HL-60 (cell line): ENCODE data around the gene MAN2A2.

Source experiments
- DNase-seq, 2 experiments: peaks; one replicate each; pipeline ENCODE4 v3.0.0-alpha.2; 2010 to 2020; ENCODE audit warnings: low read depth in 1 of 2, low spot score in 1 of 2
- H3K27ac ChIP-seq: fragments of 250-450 bp; sonication (Bioruptor Pico); replicated peaks from 2 replicates; pipeline ENCODE4 v1.5.1; 2020; ENCODE audit warnings: mild to moderate bottlenecking, moderate library complexity
- H3K27me3 ChIP-seq: fragments of 250-450 bp; sonication (Bioruptor Pico); 2 replicates; pipeline ENCODE4 v1.5.1; 2021; ENCODE audit warnings: mild to moderate bottlenecking, moderate library complexity; ENCODE audit not compliant: insufficient read depth, poor library complexity, severe bottlenecking
- H3K4me3 ChIP-seq: replicated peaks from 2 replicates; pipeline ENCODE4 v1.5.1; 2011; ENCODE audit warnings: mild to moderate bottlenecking, control low read depth, low read length; ENCODE audit not compliant: insufficient read depth
- GABPA ChIP-seq: IDR thresholded peaks from 2 replicates; pipeline ENCODE4 v1.6.1; 2012; ENCODE audit warnings: low read depth
- POLR2AphosphoS5 ChIP-seq: IDR thresholded peaks from 2 replicates; pipeline ENCODE4 v1.6.1; 2012; ENCODE audit warnings: low read depth
- SPI1 ChIP-seq: IDR thresholded peaks from 2 replicates; pipeline ENCODE4 v1.6.1; 2012; ENCODE audit warnings: low read depth, mild to moderate bottlenecking, borderline replicate concordance
- TF ChIP-seq, protein P1 (sequence below): IDR thresholded peaks from one replicate; pipeline ENCODE4 v1.5.1; 2011; ENCODE audit warnings: low read length, control low read depth, inconsistent platforms; ENCODE audit not compliant: insufficient read depth
- TF ChIP-seq, protein P2 (sequence below): IDR thresholded peaks from 2 replicates; pipeline ENCODE4 v1.6.1; 2012; ENCODE audit warnings: low read depth; ENCODE audit not compliant: insufficient replicate concordance

MAN2A2 gene

DNA sequence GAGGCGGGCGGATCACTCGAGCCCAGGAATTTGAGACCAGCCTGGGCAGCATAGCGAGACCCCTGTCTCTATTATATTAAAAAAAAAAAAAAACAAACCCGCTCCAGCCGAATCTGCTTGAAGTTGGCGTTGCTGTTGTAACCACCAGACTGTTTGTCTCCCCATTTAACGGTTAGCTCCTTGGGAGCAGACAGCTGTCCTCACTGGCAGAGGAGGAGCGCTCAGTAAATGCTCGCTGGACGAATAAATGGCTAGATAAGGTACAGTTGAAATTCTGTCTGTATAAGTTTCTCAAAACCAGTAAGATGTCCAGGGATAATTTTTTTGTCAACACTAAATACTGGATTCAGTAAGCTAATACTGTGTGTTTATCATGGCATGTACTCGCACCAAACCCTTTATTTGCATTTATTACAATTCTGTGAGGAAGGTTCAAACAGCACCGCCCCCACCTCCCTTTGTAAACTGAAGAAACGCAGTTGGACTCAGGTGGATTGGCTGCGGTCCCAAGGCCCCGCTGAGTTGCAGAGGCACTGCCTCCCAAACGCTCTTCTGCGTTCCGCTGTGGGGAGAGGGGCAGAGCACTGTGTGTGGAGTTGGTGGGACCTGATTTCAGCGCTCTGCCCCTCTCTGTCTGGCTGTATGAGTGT, 52.6 kb downstream of the MAN2A2 start:
- peak in 1 of 2 experiments; percentile 43 for DNase-seq
- Histone ChIP-seq H3K27ac (peak overlapping the region; percentile 99), H3K27me3 (no peaks in the 10 kb centered on the region), H3K4me3 (peak overlapping the region; percentile 62)
- TF ChIP-seq POLR2AphosphoS5 (no peak; the same call in 1 of the 2 replicates), GABPA (no peak), SPI1 (no peak)
- TF ChIP-seq, protein P1, sequence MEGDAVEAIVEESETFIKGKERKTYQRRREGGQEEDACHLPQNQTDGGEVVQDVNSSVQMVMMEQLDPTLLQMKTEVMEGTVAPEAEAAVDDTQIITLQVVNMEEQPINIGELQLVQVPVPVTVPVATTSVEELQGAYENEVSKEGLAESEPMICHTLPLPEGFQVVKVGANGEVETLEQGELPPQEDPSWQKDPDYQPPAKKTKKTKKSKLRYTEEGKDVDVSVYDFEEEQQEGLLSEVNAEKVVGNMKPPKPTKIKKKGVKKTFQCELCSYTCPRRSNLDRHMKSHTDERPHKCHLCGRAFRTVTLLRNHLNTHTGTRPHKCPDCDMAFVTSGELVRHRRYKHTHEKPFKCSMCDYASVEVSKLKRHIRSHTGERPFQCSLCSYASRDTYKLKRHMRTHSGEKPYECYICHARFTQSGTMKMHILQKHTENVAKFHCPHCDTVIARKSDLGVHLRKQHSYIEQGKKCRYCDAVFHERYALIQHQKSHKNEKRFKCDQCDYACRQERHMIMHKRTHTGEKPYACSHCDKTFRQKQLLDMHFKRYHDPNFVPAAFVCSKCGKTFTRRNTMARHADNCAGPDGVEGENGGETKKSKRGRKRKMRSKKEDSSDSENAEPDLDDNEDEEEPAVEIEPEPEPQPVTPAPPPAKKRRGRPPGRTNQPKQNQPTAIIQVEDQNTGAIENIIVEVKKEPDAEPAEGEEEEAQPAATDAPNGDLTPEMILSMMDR, result no peak
- TF ChIP-seq, protein P2, sequence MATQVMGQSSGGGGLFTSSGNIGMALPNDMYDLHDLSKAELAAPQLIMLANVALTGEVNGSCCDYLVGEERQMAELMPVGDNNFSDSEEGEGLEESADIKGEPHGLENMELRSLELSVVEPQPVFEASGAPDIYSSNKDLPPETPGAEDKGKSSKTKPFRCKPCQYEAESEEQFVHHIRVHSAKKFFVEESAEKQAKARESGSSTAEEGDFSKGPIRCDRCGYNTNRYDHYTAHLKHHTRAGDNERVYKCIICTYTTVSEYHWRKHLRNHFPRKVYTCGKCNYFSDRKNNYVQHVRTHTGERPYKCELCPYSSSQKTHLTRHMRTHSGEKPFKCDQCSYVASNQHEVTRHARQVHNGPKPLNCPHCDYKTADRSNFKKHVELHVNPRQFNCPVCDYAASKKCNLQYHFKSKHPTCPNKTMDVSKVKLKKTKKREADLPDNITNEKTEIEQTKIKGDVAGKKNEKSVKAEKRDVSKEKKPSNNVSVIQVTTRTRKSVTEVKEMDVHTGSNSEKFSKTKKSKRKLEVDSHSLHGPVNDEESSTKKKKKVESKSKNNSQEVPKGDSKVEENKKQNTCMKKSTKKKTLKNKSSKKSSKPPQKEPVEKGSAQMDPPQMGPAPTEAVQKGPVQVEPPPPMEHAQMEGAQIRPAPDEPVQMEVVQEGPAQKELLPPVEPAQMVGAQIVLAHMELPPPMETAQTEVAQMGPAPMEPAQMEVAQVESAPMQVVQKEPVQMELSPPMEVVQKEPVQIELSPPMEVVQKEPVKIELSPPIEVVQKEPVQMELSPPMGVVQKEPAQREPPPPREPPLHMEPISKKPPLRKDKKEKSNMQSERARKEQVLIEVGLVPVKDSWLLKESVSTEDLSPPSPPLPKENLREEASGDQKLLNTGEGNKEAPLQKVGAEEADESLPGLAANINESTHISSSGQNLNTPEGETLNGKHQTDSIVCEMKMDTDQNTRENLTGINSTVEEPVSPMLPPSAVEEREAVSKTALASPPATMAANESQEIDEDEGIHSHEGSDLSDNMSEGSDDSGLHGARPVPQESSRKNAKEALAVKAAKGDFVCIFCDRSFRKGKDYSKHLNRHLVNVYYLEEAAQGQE, result no peak

DNA sequence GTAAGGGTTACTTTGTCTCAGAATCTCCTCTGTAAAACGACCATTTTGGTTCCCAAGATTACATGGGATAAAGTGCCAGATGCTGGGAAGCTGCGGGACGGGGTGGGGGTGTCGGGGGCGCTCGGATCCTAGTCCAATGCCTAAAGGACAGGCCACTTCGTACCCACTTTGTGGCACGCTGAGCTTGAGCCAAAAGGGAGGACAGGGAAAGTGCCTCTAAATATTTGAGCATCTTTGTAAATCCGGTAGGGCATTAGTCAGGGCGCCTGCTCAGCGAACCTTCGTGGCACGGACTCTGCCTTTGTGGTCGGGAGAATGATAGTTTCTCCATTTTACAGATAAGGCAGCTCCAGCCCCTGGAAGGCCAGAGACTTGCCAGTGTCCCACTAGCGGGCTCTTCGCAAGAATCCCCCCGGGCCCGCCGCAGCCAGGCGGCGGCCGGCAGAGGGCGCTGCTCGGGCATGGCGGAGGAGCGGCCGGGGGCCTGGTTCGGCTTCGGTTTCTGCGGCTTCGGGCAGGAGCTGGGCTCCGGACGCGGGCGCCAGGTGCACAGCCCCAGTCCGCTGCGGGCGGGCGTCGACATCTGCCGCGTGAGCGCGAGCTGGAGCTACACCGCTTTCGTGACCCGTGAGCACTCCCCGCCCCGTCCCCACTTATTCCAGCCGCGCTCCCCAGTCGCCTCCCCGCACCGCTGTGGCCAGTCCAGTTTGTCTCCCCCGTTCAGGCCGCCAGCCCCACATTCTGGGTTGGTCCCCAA, 53.4 kb downstream of the MAN2A2 start:
- DNase-seq, result peak; percentile 46 to 47
- peak overlapping the region; percentile 99 for H3K27ac ChIP-seq
- no peaks in the 10 kb centered on the region for H3K27me3 ChIP-seq
- no peak for TF ChIP-seq POLR2AphosphoS5
- TF ChIP-seq, protein P1, result peak; percentile 87
- peak overlapping the region; percentile 62 for H3K4me3 ChIP-seq

DNA sequence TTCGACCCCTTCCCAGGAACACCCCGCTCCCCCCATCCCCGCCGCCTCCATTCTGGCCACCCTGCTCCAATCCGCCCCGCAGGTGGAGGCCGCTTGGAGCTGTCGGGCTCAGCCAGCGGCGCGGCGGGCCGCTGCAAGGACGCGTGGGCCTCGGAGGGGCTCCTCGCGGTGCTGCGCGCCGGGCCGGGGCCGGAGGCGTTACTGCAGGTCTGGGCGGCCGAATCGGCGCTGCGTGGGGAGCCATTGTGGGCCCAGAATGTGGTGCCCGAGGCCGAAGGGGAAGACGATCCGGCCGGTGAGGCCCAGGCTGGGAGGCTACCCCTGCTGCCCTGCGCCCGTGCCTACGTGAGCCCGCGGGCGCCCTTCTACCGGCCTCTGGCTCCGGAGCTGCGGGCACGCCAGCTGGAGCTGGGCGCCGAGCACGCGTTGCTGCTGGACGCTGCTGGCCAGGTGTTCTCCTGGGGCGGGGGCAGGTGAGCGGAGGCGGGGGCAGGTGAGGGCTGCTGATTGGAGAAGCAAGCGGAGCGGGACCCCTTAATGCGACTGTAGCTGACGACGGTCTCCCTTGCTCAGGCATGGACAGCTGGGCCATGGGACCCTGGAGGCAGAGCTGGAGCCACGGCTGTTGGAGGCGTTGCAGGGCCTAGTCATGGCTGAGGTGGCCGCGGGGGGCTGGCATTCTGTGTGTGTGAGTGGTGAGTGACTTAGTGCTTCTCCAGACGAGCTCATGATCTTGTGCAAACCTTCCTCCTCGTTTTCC, 54.1 kb downstream of the MAN2A2 start:
- DNase-seq, result no peak
- TF ChIP-seq, protein P1, result no peak
- TF ChIP-seq SPI1, result no peak
- TF ChIP-seq, protein P2, result no peak
- no peak for TF ChIP-seq POLR2AphosphoS5
- TF ChIP-seq GABPA, result no peak
- no peaks in the 10 kb centered on the region for H3K27me3 ChIP-seq
- peak overlapping the region; percentile 62 for H3K4me3 ChIP-seq
- no peak overlapping the region for H3K27ac ChIP-seq
